Upper lobe of right lung (tissue), 1 donor: Measurements from ENCODE around the gene SPINDOC. TPM values are rescaled to one million over a fixed set of nuclear protein-coding genes. Genes with fewer than 3 reads are reported as not detected.

Experiments used
- ATAC-seq: fragments of 200-7000 bp; cut with Tn5 transposase; one replicate; pipeline ENCODE4 v1.9.1; 2020; ENCODE audit warnings: mild to moderate bottlenecking, moderate library complexity
- DNase-seq: peaks from one replicate; pipeline ENCODE4 v3.0.0-alpha.2; 2020
- H3K27ac ChIP-seq: fragments of 200-600 bp; one replicate; pipeline ENCODE4 v1.8.0; 2022
- H3K27me3 ChIP-seq: fragments of 200-600 bp; one replicate; pipeline ENCODE4 v1.8.0; 2022; ENCODE audit warnings: mild to moderate bottlenecking
- H3K36me3 ChIP-seq: fragments of 200-600 bp; one replicate; pipeline ENCODE4 v1.8.0; 2022
- H3K4me1 ChIP-seq: fragments of 200-600 bp; one replicate; pipeline ENCODE4 v1.8.0; 2022
- H3K4me3 ChIP-seq: fragments of 200-600 bp; one replicate; pipeline ENCODE4 v1.8.0; 2022; ENCODE audit warnings: mild to moderate bottlenecking
- H3K9me3 ChIP-seq: fragments of 200-600 bp; one replicate; pipeline ENCODE4 v1.8.0; 2022
- intact Hi-C: fragments of 100-400 bp; cut with DNase I; formaldehyde crosslinking; loops from one replicate; pipeline ENCODE4 v1.11.0; 2022
- total RNA-seq: library from RNA; stranded (reverse); fragmentation: NEBNext Ultra II Directional; extraction: Animal tissue kit (Norgen Biotek cat#: 25700); gene quantifications from one replicate; pipeline ENCODE4 v1.2.1, GENCODE V29; 2021
- TF ChIP-seq, protein P1 (sequence below): fragments of 200-600 bp; IDR thresholded peaks from one replicate; pipeline ENCODE4 v1.8.0; 2022; ENCODE audit warnings: antibody characterized with exemption
- donor health status: DM: no; HTN: yes; CAD: no; lungs with severe emphysema.

Gene SPINDOC
- total RNA-seq, 1 donor from 2014 or later, result 20.3 TPM

DNA sequence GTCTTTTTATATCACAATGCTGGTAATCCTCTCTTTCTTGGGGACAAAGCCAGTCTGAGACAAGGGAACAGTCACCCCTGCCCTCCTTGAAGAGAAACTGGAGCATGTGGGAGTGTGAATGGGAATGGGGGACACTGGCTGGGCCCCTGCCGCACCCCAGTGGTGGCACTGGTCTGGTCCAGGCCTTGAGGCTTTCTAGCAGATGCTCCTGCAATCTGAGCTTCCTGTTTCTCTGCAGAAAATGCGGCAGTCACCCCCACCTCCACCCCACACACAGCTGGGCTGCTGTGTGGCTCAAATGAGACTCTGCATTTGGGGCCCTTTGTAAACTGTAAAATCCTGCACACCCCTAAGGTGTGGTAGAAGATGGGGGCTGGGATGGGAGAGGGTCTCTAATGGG lies 19.1 kb downstream of the SPINDOC start:
- ATAC-seq, result peak; percentile 6
- Histone ChIP-seq H3K4me1 (peaks cover 1% of the 10 kb centered on the region), H3K36me3 (peaks cover 3% of the 10 kb centered on the region), H3K27ac (no peak overlapping the region), H3K27me3 (no peaks in the 10 kb centered on the region), H3K4me3 (no peak overlapping the region), H3K9me3 (no peaks in the 10 kb centered on the region)
- intact Hi-C loops, result loop anchor here (10.0 kb wide), 1 partner anchor 322 kb away; no protein-coding TSS in a partner anchor
- TF ChIP-seq, protein P1, sequence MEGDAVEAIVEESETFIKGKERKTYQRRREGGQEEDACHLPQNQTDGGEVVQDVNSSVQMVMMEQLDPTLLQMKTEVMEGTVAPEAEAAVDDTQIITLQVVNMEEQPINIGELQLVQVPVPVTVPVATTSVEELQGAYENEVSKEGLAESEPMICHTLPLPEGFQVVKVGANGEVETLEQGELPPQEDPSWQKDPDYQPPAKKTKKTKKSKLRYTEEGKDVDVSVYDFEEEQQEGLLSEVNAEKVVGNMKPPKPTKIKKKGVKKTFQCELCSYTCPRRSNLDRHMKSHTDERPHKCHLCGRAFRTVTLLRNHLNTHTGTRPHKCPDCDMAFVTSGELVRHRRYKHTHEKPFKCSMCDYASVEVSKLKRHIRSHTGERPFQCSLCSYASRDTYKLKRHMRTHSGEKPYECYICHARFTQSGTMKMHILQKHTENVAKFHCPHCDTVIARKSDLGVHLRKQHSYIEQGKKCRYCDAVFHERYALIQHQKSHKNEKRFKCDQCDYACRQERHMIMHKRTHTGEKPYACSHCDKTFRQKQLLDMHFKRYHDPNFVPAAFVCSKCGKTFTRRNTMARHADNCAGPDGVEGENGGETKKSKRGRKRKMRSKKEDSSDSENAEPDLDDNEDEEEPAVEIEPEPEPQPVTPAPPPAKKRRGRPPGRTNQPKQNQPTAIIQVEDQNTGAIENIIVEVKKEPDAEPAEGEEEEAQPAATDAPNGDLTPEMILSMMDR, result no peak
- DNase-seq, result no peak

DNA sequence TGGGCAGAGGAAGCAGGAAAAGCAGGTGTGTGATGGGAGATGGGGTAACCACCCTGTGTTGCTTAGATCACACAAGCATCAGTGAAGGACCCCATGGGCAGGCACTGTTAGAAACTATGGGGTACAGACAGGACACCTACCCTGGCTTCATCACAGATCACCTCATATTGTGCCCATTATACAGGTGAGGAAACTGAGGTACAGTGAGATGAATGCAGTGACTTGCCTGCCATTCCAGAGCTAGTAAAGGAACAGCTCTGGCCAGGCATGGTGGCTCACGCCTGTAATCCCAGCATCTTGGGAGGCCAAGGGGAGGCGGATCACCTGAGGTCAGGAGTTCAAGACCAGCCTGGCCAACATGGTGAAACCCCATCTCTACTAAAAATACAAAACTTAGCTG lies 19.8 kb downstream of the SPINDOC start:
- no peaks in the 10 kb centered on the region for H3K27me3 ChIP-seq
- H3K36me3 ChIP-seq, result peaks cover 3% of the 10 kb centered on the region
- no peak overlapping the region for H3K27ac ChIP-seq
- H3K4me3 ChIP-seq, result no peak overlapping the region
- TF ChIP-seq, protein P1, result no peak
- intact Hi-C loops, result loop anchor here (10.0 kb wide), 1 partner anchor 322 kb away; no protein-coding TSS in a partner anchor
- DNase-seq, result no peak
- ATAC-seq, result no peak
- peaks cover 8% of the 10 kb centered on the region for H3K4me1 ChIP-seq
- no peaks in the 10 kb centered on the region for H3K9me3 ChIP-seq

DNA sequence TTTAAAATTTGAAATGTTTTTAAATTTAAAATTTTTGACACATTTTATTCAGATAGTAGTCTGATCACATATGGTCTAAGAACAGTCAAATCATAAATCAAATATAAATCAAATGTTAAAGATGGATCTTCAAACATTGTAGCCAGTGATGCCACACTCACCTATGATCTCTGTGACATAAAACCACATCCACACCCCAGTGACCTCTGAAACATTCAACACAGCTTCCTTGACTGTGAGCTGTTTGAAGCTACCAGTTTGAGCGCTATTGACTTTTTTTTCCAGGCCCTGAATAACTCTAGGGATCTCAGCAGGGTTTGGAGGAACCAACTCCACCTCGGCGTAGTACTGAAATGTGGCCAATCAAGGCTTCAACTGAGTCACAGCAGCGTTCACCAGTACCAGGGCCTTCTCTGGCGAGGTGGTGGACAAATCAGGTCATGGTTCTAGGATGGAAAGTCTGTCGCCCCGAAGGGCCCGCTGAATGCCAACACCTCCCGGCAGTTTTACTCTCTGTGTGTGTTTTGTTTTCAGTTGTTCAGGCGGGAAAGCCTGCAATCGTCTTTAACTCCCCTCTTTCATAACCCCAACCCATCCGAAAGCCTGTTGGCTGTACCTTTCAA lies 21.4 kb downstream of the SPINDOC start:
- Histone ChIP-seq H3K4me1 (peaks cover 12% of the 10 kb centered on the region), H3K36me3 (no peaks in the 10 kb centered on the region), H3K27ac (no peak overlapping the region), H3K9me3 (no peaks in the 10 kb centered on the region), H3K4me3 (no peak overlapping the region), H3K27me3 (no peaks in the 10 kb centered on the region)
- no peak for ATAC-seq
- intact Hi-C loops, result loop anchor here (5.0 to 10.0 kb wide), 2 partner anchors 113 to 320 kb away; no protein-coding TSS in a partner anchor
- DNase-seq, result no peak
- TF ChIP-seq, protein P1, result no peak

DNA sequence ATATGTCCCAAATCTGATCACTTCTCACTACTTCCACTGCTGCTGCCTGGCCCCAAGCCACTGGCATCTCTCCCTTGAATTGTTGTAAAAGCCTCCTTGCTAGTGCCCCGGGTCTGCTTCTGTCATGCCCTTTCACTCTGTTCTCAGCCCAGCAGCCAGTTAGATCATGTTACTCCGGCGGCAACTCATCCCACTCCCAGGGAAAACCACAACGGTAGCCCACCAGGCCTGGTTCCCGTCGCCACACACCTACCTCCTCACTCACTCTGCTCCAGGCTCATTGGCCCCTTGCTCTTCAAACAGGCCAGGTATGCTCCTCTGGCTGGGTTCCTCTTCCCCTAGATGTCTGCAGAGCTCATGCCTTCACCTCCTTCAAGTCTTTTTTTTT lies 21.9 kb downstream of the SPINDOC start:
- Histone ChIP-seq H3K27me3 (no peaks in the 10 kb centered on the region), H3K36me3 (no peaks in the 10 kb centered on the region), H3K4me1 (peaks cover 12% of the 10 kb centered on the region), H3K4me3 (no peak overlapping the region), H3K27ac (no peak overlapping the region), H3K9me3 (no peaks in the 10 kb centered on the region)
- DNase-seq (no peak), ATAC-seq (no peak)
- TF ChIP-seq, protein P1, result no peak
- intact Hi-C loops, result loop anchor here (5.0 to 10.0 kb wide), 2 partner anchors 112 to 320 kb away; no protein-coding TSS in a partner anchor

DNA sequence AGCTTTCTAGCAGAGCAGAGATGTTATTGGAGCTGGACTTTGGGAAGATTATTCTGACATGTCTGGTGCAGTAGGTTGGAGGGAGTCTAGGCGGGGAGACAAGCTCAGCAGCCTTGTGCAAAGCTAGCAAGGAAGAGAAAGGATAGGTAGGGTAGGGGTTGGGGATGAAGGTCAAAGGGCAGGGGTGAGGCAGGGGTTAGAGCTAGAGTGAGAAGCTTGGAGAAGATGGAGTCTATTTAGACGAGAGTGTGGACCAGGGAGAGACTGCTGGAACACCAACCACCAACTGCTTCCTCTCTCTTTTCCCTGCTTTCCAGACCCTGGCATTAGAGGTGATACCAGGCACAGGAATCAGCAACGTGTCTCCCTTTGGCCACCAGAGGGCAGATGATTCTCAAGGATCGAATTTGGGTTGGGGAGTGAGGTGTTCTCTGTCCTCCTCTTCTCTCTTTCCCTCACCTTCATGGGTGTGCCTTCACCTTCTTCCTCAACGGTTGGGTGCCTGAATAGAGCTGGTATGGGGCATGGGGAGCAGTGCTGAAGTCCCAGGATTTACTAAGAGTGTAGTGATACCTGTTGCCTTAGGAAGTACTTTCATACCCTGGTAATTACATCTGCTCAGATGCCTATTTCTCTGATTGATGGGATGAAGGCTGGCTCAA lies 23.9 kb downstream of the SPINDOC start:
- intact Hi-C loops, result loop anchor here (5.0 to 10.0 kb wide), 2 partner anchors 110 to 318 kb away; no protein-coding TSS in a partner anchor
- peaks cover 6% of the 10 kb centered on the region for H3K36me3 ChIP-seq
- H3K27ac ChIP-seq, result peak overlapping the region; percentile 81
- TF ChIP-seq, protein P1, result peak; percentile 88
- H3K4me3 ChIP-seq, result no peak overlapping the region
- no peaks in the 10 kb centered on the region for H3K27me3 ChIP-seq
- H3K9me3 ChIP-seq, result no peaks in the 10 kb centered on the region
- DNase-seq (peak; percentile 73), ATAC-seq (peak; percentile 47)
- H3K4me1 ChIP-seq, result peaks cover 29% of the 10 kb centered on the region
